NCI-H345 (cell line): ENCODE measurements around the gene DLG2.
A peak's percentile ranks its signal among the peaks of the same experiment; 100 is the strongest.
"Not testable (repeated sequence)": the region's sequence is repeated elsewhere in the genome, so short reads cannot be mapped to it uniquely, and the experiment has no call there.

ENCODE experiments used
- DNase-seq: peaks from one replicate; lab custom pipeline; 2025; lab: John Stamatoyannopoulos, UW

DLG2 gene

DNA sequence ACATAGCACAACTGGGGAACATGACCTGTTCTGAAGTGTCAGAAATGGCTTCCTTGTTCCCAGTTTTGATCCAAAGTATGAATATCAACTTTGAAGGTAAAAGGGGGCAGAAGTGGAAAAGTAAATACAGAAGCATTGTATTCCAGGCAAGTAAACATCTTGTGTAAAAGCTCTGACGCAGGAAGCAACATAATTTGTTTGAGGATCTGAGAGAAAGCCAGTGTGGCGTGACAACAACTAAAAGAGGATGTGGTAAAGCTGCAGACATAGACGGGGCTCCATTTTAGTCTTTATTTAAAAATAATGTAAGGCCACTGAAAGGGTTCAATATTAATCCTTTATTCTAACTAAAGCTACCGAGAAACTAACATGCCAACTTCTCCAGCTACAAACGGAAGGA is 310.2 kb downstream of the DLG2 start:
- peak; percentile 88 for DNase-seq

DNA sequence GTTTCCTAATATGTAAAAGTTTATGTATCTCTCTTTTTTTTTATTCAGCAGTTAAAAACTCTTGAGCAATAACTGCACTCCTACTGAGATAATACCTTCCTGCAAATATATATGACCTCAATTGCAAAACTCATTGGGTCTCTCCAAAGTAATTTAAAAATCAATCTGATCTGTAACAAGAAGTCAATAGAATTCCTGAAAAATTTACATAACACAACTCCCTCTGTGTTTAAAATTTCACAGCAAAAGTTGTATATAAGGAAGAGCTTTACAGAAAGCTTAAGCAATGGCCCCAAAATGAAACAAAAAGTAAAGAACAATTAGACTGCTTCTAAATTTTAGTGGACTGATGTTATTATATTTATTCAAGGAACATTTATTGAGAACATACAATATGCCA is 313.4 kb downstream of the DLG2 start:
- DNase-seq = no peak

DNA sequence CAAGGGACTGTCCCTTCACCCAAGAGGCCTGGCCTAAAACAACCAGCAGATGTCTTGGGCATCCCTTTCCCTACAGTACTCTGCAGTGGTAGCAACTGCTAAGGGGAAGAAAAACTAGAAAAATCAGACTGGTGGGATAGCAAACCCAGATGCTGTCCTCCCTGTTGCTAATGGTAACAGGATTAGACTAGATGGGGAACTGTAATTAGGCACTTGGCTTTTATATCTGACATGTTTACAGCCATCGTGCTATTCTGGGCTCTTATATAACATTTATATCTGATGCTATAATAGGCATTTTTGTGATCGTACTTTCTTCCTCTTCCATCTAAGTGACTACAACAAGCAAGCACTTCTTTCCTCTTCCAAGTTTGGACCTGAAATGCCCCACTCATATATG is 316.7 kb downstream of the DLG2 start:
- DNase-seq = no peak

DNA sequence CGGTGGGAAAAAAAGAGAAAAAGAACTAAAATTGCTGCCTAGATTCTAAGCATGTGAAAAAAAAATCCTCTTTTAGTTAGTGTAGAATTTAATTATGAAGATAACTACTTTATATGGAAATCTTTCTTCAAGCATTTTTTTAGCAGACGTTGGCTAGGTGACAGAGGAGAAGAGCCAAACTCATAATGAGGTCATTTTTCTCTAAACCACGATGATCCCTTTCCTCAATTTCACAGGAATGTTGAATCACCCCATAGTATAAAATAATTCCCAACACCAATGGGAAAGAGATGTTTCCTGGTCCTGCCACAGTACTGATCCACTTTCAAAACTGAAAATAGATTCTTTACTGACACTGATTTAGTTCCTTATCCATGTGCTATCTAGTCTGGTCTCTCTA is 319.8 kb downstream of the DLG2 start:
- no peak for DNase-seq

DNA sequence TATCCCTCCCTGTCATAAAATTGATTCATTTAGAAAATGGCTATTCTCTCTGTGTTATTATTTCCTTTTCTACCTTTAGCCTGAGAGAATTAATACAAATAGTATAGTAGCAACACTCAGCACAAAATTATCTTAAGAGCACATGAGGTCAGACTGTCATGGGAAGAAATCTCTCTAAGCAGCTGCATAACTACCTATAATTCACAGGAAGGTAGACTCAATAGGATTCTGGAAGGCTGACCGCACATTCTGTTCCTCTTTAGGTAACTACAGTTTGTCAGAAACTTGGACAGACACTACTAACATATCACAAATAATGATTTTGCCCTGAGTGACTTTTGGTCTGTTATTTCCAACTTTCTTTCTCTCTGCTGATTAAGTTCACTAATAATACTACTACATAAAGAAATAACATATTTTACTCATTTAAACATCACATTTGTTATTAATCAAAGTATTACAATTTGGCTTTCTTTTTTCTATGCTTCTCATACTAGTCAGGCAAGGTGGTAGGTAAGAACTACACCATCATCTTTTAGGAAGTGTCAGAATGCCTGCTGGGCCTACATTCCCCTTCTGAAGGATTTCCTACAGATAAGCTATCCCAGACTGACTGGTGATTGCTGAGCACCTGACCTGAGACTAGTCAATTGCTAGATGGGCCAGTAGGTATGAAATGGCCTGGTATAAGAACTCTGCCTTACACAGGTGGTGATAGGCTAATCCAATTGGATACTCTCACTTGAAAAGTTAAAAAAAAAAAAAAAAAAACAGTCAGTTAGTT is 325.1 kb downstream of the DLG2 start:
- DNase-seq = no peak

DNA sequence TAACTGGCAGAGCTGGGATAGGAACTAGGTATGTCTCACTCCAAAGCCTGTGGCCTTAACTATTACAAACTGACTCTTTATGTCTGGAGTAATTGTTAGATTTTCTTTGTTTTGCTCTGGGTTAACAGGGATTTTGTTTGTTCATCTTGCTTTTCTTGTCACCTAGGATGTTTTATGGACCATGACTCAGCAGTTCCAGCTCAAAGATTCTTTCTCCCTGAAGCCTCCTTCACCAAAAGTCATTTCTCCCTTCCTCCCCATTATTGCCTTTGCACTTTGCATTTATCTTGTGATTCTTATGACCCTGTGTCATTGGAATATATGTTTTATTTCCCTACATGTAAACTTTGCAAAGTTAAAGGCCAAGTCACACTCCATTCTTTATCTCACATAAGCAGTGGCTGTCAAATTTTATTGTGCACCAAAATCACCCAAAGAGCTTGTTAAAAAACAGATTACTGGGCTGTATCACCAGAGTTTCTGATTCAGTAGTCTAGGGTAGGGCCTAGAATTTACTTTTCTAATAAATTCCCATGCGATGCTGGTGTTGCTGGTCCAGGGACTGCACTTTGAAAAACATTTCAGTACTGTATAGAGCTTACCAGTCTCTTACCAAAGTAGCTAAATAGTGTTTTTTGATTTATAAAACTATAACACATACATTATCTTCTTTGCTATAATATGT is 327.7 kb downstream of the DLG2 start:
- no peak for DNase-seq

DNA sequence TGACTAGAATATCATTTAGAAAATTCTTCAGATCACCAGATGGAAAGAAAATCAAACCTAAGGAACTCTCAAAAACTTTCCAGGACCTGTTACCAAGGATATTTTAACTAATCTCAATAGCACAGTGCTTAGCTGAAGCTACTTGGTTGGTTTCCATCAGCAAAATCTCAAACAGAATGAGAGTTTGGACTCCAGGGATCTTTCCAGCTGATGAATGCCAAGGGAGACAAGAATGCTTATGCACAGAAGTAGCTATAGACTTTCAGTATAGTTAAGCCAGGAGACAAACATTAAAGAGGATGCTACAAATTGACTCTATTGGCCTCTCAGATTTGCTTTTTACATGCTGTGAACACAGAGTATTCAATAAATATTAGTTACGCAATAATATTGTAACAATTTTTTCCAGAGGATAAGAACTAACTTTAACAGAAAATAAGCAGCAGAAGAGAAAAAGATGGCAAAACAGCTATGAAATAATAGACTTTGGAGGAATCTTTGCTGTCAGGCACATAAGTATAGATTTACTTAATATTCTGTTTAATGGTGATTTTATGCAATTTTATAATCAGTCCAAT is 331.4 kb downstream of the DLG2 start:
- no peak for DNase-seq

DNA sequence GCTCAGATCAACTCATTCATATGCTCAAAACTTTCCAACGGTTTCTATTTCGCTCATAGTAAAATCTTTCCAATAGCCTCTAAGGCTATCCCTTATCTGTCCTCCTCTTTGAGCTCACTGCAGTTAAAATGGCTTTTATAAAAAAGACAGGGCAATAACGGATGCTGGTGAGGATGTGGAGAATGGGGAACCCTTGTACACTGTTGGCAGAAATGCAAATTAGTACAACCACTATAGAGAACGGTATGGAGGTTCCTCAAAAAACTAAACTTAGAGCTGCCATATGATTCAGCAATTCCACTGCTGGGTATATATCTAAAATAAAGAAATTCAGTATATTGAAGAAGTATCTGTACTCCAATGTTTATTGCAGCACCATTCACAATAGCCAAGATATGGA is 345.6 kb downstream of the DLG2 start:
- no peak for DNase-seq

DNA sequence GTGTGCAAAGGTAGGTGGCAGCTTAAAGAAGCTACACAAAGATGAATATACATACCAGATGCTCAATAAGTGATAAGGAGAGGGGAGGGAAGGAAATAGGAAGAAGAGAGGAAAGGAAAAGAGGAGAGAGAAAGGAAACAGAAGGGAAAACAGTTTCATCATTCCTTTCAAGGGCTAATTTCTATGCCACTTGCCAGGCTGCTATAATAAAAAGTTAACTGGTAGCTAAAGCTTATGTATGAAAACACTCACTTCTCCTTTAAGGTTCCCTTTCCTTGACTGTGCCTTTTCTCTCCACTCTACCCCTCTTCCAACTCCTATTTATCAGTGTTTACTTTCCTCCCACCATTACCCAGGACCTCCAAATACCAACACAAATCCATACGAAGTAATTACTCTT is 347.9 kb downstream of the DLG2 start:
- no peak for DNase-seq

DNA sequence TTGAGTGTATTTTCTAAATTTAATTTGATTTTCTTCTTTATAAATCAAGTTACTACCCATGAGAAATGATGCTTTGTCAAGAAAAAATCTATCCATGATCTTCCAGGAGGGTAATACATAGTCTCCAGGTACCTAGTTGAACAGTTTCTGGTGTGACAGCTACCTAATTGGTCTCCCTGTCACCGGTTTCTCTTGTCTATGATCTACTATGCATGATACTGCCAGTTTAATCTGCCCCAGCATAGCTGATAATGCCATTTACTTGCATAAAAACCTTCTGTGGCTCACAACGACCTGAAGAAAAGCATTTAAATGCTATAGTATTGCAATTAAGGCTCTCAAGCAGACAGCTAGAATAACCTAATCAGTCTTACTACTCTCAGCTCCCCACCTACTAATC is 349.5 kb downstream of the DLG2 start:
- DNase-seq = no peak

DNA sequence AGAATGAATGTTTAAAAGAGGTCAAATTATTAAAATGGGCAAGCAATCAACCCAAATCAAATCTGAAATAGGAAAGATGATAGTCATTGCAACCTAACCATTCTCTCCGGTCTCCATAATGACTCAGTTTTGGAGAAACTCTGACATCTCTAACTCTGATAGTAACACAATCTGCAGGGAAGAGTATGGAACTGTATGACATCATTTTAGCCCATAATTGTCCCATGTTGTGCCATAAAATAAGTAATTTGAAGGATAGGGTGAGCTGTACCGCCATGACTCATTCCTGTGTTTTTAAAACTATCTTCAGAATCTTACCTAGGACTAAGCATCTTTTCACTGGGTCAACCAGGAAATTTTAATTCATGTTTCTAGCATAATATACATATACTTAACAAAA is 350.8 kb downstream of the DLG2 start:
- no peak for DNase-seq

DNA sequence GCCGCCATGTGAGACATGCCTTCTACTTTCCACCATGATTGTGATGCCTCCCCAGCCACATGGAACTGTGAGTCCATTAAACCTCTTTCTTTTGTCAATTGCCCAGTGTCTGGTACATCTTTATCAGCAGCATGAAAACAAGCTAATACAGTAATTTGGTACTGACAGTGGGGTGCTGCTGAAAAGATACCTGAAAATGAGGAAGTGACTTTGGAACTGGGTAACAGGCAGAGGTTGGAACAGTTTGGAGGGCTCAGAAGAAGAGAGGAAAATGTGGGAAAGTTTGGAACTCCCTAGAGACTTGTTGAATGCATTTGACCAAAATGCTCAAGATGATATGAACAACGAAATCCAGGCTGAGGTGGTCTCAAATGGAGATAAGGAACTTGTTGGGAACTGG is 356.8 kb downstream of the DLG2 start:
- not testable (repeated sequence) for DNase-seq

DNA sequence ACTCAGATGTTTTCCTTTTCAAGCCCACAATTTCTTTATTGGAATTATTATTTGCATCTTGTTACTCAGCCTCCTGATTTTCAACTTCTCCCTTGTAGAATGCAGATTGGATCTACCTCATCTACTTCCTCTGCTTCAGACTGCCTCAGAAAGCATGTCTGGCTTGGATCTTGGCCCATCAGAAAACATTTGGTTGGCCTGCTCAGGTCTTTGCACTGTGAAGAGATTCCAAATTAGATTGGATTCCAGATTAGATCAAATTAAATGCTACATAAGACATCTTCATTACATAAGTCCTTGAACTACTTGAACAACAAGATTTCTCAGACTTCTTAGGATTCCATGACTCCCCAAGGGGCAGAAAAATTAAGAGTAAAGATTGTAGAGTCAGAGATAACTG is 358.0 kb downstream of the DLG2 start:
- no peak for DNase-seq

DNA sequence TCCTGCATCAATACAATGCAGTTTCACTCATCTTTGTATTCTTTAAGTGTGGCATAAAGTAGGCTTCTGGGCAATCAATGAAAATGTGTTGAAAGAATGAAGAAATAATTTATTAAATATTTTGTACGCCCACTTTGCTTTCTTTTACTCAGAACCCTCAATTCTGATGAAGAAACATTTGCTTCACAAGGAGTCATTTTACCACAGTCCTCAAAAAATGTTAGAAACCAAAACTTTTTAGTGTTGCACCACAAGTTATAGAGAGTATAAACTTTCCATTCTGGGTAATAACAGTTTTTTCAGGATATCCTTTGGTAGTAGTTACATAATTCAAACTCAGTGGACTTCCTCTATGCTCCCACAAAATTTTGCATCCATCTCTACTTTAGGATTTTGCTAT is 360.5 kb downstream of the DLG2 start:
- DNase-seq = no peak

DNA sequence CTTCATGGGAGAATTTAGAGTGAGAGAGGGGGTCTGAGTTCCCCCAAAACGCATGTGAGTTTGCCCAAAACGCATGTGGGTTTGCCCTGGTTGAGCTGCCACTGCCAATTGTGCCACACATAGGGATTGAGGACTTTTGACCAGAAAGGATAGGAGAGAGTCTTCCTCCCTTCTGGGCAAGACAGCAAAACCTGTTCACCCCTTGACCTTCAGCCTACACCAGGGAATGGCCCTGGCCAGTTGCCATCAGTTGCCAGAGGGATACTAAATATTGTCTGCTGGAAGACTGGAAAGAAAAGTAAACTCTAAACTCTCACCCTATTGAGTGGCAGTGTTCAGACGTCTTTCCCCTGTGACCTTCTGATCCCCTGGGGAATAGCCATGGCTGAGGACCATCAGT is 363.8 kb downstream of the DLG2 start:
- DNase-seq = no peak

DNA sequence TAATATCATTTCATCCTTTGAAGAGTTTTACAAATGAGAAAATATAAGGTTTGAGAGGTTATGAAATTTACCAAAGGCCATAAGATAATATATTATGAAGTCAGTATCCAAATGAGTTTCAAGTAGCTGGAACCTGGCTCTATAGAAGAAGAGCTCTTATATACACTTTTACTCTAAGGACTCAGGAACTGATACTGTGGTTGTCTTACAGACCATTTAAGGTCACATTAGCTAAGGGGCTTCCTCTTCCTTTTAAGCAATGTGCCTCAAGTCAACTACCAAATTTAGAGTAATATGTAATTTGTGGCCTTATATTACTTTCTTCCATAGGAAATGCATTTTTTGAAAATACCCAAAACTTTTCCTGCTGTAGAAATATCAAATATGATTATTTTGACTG is 369.3 kb downstream of the DLG2 start:
- no peak for DNase-seq

DNA sequence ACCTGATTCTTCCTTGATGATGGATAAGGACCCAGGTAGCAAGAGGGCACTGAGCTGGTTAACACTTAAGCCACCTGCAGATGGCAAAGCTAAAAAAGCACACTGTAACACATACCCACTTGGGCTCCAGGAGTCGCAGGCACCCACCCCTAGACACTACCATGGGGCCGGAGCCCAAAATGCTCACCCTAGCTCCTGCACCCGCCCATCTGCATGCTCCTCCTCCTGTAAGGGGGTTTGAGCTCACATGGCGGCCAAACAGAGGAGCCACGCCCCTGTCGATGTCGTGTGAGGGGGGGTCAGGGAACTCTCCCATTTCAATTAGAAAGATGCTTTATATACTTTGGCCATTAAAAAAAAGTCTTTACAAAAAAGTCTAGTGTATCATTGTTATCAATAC is 370.7 kb downstream of the DLG2 start:
- DNase-seq = no peak

DNA sequence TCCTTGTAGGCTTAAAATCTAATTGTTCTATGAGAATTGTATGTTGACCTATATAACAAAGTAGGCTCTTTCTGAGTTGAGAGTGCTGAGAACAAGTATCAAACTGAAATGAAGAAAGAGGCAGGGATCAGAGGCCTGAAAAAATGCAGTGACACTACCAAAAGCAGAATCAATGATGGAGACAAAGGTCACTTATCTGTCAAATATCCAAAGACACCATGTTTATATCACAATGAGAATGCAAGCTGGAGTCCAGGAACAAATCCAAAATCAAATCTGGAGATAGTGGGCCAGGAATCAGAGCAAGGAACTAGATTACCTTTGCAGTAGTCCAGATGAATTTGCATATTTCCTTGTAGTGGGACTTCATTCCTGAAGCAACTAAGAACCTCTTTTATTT is 377.7 kb downstream of the DLG2 start:
- DNase-seq = no peak

DNA sequence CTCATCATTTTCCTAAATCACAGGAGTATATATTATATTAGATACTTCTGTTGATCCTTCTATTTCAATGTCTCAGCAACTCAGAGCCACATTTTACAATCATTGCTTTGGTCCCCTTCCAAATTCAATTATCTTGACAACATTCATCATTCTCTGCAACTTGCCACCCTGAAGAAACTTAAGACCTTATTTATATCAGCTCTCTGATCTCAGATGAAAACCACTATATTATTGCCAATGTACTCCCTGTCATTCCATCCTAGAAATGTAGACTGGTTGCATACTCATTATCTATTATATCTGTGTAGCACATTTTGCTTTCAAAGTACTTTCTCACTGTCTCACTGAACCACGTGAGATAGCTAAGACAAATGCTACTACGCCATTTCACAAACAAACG is 379.3 kb downstream of the DLG2 start:
- no peak for DNase-seq

DNA sequence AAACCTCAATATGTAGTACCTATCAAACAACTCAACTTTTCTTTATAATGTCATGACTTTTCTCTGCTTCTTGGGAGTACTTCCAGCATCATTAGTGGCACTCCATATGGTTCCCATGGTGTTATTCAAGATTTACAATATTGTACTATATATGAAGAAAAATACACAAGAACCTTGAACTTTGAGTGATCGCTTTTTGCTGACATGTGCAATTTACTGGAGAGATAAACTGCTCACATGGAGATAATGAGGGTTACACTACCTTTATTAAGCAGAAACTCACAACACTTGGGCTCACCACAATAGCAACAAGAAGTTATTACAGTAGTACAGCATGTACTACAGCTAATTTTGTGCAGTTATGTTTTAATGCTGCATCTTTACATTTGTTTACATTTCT is 388.2 kb downstream of the DLG2 start:
- no peak for DNase-seq

DNA sequence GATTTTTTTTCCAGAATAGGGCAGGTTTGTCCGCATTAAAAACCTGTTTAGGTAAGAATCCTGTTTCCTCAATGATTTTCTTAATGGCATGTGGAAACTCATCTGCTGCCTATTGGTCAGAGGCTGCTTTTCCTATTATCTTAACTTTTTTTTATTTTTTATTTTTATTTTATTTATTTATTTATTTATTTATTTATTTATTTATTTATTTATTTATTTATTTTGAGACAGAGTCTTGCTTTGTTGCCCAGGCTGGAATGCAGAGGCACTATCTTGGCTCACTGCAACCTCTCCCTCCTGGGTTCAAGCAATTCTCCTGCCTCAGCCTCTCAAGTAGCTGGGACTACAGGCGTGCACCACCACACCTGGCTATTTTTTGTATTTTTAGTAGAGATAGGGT is 389.1 kb downstream of the DLG2 start:
- not testable (repeated sequence) for DNase-seq

DNA sequence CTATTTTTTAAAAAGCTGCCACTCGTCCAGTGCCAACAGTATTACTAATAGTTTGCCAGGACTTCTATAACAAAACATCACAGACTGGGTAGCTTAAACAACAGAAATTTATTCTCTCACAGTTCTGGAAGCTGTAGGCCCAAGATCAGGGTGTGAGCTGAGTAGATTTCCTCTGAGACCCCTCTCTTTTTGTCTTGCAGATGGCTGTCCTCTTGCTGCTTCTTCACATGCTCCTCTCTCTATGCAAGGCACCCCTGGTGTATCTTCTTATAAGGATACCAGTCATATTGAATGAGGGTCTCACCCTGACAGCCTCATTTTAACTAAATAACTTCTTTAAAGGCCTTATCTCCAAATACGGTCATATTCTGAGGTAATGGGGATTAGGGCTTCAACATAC is 390.9 kb downstream of the DLG2 start:
- no peak for DNase-seq

DNA sequence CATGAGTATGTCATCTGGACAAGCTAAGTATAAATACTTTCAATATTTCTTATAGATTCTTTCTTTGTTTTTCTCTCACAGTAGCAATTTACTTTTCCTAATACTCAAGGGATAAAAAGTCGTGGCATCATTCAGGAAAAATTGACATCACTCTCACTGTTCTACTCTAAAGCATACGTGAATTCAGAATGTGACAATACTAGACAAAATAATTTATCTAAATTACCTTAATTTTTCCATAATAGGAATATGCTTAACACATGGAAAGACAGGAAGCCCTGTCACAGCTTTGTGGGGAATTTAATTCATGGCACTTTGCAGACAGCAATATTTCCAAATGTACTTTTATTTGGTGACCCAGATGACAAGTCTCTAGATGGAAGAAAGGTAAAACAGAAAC is 394.6 kb downstream of the DLG2 start:
- DNase-seq = no peak

DNA sequence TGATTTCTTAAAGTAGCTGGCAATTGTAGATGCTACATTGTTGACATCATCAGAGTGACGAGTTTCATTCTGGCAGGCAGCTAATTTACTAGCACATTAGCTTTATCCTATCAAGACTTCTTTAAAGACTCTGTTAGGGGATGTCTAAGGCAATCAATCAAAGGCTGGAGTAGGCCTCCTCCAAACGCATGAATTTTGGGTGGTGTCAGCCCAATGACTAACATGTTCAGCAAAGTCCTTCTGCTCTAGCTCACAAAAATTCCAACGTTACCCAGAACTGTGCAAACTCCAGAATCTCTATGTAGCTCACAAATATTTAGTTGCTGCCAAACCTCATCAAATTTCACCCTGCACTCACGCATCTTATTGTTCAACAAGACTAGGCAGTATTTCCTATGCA is 395.6 kb downstream of the DLG2 start:
- no peak for DNase-seq
